Nephron (organoid): ENCODE data around the gene TLCD5.

Experiments used
- H3K27ac Mint-ChIP-seq, 3 experiments: 2 replicates each; pipeline ENCODE4 v1.8.0; 2020; ENCODE audit warnings: mixed read lengths in 3 of 3, mild to moderate bottlenecking in 2 of 3, moderate library complexity in 1 of 3
- H3K27me3 Mint-ChIP-seq: 2 replicates; pipeline ENCODE4 v1.8.0; 2021; ENCODE audit warnings: low read depth, mild to moderate bottlenecking, moderate library complexity, mixed read lengths
- H3K36me3 Mint-ChIP-seq: 2 replicates; pipeline ENCODE4 v1.8.0; 2020; ENCODE audit warnings: low read depth, mixed read lengths
- H3K4me1 Mint-ChIP-seq: 2 replicates; pipeline ENCODE4 v1.8.0; 2020; ENCODE audit warnings: mixed read lengths
- H3K4me3 Mint-ChIP-seq, 3 experiments: 2 replicates each; pipeline ENCODE4 v1.8.0; 2020; ENCODE audit warnings: mild to moderate bottlenecking in 3 of 3, mixed read lengths in 3 of 3, moderate library complexity in 2 of 3
- H3K9me3 Mint-ChIP-seq: 2 replicates; pipeline ENCODE4 v1.8.0; 2020; ENCODE audit warnings: mixed read lengths
- TF ChIP-seq, protein P1 (sequence below), 3 experiments: fragments of 200-600 bp; sonication (generic); IDR thresholded peaks; one replicate each; pipeline ENCODE4 v1.5.0; 2021; ENCODE audit warnings: antibody characterized with exemption in 3 of 3; ENCODE audit not compliant: unreplicated experiment in 3 of 3

TLCD5 gene

DNA sequence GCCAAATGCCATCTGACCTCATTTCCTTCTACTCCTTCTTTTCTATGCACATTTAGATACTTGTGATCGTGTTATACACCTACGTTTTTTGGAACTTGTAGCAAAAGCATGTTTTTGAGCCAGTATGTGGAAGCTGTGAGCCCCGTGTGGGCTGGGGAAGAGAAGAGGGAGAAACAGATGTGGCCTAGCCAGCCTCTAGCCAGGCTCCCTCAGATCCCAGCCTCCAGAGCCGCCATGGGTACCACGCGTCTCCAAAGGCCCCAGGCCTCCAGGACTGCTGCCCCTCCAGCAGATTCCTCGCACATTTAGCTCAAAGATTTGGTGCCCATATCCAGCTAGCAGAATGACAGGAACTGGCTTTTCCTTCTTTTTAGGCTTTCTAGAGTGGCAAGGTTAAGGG lies 17.0 kb upstream of the TLCD5 start:
- Mint-ChIP-seq H3K36me3 (no peaks in the 10 kb centered on the region), H3K27me3 (peaks cover 30% of the 10 kb centered on the region), H3K27ac (no peak overlapping the region), H3K4me1 (no peaks in the 10 kb centered on the region), H3K9me3 (no peaks in the 10 kb centered on the region), H3K4me3 (no peak overlapping the region)
- TF ChIP-seq, protein P1, sequence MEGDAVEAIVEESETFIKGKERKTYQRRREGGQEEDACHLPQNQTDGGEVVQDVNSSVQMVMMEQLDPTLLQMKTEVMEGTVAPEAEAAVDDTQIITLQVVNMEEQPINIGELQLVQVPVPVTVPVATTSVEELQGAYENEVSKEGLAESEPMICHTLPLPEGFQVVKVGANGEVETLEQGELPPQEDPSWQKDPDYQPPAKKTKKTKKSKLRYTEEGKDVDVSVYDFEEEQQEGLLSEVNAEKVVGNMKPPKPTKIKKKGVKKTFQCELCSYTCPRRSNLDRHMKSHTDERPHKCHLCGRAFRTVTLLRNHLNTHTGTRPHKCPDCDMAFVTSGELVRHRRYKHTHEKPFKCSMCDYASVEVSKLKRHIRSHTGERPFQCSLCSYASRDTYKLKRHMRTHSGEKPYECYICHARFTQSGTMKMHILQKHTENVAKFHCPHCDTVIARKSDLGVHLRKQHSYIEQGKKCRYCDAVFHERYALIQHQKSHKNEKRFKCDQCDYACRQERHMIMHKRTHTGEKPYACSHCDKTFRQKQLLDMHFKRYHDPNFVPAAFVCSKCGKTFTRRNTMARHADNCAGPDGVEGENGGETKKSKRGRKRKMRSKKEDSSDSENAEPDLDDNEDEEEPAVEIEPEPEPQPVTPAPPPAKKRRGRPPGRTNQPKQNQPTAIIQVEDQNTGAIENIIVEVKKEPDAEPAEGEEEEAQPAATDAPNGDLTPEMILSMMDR (IDR thresholded peaks at IDR 0.05; ENCODE audit: unreplicated experiment in 3 of 3), result no peak

DNA sequence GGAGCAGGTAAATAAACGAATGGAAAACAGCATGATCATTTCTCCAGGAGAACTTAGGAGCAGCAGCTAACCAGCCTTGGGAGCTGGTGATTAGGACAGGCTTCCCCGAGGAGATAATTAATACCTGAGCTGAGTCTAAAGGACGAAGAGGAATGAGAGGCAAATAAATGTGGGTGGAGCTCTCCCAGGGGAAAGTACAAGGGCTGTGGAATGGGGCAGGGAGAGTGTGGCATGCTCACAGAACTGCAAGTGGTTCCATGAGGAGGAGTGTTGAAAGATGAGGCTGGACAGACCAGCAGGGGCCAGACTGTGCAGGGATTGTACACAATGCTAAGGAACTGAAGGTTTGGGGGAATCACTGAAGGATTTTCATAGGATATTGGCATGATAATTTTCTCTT lies 14.2 kb upstream of the TLCD5 start:
- H3K4me1 Mint-ChIP-seq, result no peaks in the 10 kb centered on the region
- H3K27ac Mint-ChIP-seq, result no peak overlapping the region
- TF ChIP-seq, protein P1 (IDR thresholded peaks at IDR 0.05; ENCODE audit: unreplicated experiment in 3 of 3), result no peak
- no peak overlapping the region for H3K4me3 Mint-ChIP-seq
- H3K36me3 Mint-ChIP-seq, result no peaks in the 10 kb centered on the region
- no peaks in the 10 kb centered on the region for H3K9me3 Mint-ChIP-seq
- peaks cover 16% of the 10 kb centered on the region for H3K27me3 Mint-ChIP-seq

DNA sequence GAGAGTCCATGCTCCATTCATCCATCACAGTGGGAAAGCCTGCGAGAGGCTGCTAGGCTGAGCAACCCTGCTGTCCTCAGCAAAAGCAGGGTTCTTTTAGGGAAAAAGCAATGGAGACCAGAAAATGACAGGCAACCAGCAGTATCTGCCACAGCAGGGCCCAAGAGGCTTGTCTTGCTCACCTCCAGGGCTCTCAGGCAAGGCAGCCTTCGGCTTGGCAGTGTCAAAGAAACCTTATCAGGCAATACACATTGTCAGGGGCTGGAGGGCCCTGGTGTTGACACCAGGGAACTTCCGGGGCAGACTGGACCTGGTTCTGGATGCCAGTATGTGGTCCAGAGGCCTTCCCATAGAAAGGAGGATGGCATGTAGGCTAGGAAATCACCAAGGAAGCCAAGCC lies 10.2 kb upstream of the TLCD5 start:
- Mint-ChIP-seq H3K36me3 (no peaks in the 10 kb centered on the region), H3K4me3 (no peak overlapping the region), H3K27ac (no peak overlapping the region), H3K4me1 (peaks cover 17% of the 10 kb centered on the region), H3K27me3 (peaks cover 6% of the 10 kb centered on the region), H3K9me3 (no peaks in the 10 kb centered on the region)
- TF ChIP-seq, protein P1 (IDR thresholded peaks at IDR 0.05; ENCODE audit: unreplicated experiment in 3 of 3), result no peak

DNA sequence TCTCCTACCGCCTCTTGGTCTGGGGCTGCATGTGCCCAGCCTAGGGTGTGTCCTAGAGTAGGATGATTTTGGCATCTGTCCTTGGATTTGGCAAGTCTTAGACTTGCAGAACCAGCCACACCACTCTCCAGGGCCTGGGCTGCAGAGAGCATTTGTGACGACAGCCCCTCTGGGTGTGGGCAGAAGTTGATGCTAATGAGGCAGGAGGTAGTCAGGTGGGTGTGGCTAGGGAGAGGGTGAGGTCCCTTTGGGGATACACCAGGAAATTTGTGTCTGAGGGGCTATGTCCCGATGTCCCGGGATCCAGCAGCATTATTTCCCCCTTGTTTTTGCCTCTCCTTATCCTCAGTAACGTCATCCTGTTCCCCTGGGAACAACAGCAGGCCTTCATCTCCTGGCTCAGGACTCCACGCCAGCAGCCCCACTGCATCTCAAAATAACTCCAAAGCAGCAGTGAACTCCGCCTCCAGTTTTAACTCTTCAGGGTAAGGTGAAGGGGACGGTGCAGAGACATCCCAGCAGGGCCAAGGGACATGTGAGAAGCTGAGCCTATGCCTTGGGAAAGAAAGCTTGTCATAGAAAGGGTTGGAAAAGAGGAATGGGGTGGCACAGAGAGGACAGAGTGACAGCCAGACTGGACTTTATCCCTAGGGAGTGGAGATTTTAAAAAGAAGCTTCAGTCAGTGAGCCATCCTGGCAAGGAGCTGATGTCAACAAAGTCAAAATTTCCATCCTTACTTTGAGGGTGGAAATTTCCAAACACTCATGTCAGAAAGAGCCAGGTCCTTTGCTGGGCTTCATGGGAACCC lies 8.0 kb upstream of the TLCD5 start:
- H3K4me1 Mint-ChIP-seq, result peaks cover 17% of the 10 kb centered on the region
- peaks cover 6% of the 10 kb centered on the region for H3K27me3 Mint-ChIP-seq
- no peak overlapping the region for H3K4me3 Mint-ChIP-seq
- H3K36me3 Mint-ChIP-seq, result no peaks in the 10 kb centered on the region
- TF ChIP-seq, protein P1 (IDR thresholded peaks at IDR 0.05; ENCODE audit: unreplicated experiment in 3 of 3), result no peak
- peak overlapping the region in 2 of 3 experiments; percentile 64 to 68 for H3K27ac Mint-ChIP-seq
- no peaks in the 10 kb centered on the region for H3K9me3 Mint-ChIP-seq

DNA sequence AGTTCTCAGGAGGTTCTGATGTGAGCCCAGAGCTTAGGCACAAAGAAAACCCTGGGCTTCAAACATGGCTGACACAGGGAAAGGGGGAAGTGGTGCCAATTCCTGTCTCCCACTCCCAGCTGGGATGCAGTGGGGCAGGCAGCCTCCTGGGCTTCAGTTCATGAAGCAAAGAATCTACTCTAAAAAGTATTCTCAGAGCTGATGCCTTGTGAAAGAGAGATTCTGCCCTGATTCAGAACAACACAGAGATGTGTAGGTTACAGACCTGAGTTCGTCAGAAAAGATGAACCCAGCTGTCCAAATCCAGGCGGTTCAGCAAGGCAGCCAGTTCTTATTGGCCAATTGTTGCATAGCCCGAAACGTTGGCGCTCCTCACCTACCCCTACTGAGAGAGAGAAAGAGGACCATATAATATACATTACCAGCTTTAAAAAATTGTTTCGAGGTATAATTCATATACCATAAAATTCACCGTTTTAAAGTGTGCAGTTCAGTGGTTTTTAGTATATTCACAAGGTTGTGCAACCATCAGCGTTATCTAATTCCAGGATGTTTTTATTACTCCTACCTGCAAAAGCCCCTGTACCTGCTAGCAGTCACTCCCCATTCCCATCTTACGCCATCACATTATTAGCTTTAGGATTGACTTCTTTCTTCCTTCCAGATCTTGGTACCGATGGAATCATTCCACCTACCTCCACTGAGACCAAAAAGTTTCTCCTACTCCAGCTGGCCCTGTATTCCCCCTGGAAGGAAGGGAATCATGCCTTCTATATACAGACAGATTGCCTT lies 7.2 kb upstream of the TLCD5 start:
- H3K9me3 Mint-ChIP-seq, result no peaks in the 10 kb centered on the region
- no peak overlapping the region for H3K4me3 Mint-ChIP-seq
- no peaks in the 10 kb centered on the region for H3K36me3 Mint-ChIP-seq
- no peaks in the 10 kb centered on the region for H3K27me3 Mint-ChIP-seq
- H3K27ac Mint-ChIP-seq, result peak overlapping the region in 1 of 3 experiments; percentile 68
- peaks cover 17% of the 10 kb centered on the region for H3K4me1 Mint-ChIP-seq
- TF ChIP-seq, protein P1 (IDR thresholded peaks at IDR 0.05; ENCODE audit: unreplicated experiment in 3 of 3), result no peak
